ENCODE results near the gene PPEF1. TPM values are rescaled to one million over a fixed set of nuclear protein-coding genes. Genes with fewer than 3 reads are reported as not detected.

Gene PPEF1
- total RNA-seq, 1 donor from 2014 or later: 0.57 TPM

DNA sequence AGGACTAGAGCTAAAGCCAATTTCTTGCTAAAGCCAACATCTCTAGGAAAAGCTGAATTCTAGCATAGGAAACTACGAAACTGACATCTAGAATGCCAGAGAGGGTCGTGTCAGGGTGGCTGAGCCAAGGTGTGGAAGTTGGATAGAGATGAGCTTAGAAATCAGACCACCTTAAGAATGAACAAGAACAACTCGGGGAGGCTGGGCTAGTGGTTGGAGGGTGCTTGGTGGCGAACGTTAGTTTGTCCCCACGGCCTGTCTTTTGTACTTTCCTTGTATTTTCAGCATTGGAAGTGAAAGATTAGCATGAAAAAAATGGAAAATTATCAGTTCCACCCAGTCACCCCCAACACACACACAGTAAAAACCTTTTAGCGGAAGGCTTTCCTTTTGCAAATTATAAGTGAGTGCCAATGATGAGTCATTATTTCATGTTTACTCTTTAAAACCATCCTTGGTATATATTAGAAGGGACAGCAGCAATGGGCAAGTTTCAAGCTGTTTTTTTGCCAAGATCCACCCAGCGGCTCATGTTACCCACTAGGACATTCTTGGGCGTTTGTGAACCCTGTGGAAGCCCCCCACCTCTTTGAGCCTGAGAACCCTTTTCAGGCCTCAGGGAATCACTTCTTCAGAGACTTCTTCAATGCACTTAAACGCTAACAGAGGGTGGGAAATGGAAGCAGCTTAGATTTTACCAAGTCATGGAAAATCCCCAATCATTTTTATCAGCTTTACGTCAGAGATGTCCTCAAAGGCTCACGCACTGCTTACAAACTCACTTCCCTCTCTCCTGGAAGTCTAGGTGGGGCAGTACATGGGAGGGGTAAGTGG is 4.9 kb upstream of the PPEF1 start:
- Mint-ChIP-seq H3K4me1 (ENCODE audit: low read depth) (peaks cover 27% of the 10 kb centered on the region), H3K9me3 (ENCODE audit: low read depth) (peaks cover 3% of the 10 kb centered on the region), H3K27ac (ENCODE audit: unreplicated experiment) (peak overlapping the region; percentile 85), H3K36me3 (ENCODE audit: low read depth) (no peaks in the 10 kb centered on the region), H3K27me3 (ENCODE audit: low read depth) (no peaks in the 10 kb centered on the region), H3K4me3 (ENCODE audit: unreplicated experiment) (peak overlapping the region; percentile 37)
- no peak for DNase-seq (ENCODE audit: low spot score)
- TF ChIP-seq, protein P1, sequence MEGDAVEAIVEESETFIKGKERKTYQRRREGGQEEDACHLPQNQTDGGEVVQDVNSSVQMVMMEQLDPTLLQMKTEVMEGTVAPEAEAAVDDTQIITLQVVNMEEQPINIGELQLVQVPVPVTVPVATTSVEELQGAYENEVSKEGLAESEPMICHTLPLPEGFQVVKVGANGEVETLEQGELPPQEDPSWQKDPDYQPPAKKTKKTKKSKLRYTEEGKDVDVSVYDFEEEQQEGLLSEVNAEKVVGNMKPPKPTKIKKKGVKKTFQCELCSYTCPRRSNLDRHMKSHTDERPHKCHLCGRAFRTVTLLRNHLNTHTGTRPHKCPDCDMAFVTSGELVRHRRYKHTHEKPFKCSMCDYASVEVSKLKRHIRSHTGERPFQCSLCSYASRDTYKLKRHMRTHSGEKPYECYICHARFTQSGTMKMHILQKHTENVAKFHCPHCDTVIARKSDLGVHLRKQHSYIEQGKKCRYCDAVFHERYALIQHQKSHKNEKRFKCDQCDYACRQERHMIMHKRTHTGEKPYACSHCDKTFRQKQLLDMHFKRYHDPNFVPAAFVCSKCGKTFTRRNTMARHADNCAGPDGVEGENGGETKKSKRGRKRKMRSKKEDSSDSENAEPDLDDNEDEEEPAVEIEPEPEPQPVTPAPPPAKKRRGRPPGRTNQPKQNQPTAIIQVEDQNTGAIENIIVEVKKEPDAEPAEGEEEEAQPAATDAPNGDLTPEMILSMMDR (IDR thresholded peaks at IDR 0.05): no peak

DNA sequence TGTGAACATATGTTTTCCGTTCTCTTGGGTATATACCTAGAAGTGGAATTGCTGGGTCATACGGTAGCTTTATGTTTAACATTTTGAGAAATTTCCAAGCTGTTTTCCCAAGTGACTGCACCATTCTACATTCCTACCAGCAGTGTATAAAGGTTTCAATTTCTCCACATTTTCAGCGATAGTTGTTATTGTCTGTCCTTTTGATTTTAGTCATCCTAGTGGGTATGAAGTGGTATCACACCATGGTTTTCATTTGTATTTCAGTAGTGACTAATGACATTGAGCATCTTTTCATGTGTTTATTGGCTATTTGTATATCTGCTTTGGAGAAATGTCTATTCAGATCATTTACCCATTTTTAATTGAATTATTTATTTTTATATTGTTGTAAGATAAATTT is 2.4 kb downstream of the PPEF1 start:
- H3K4me3 Mint-ChIP-seq (ENCODE audit: unreplicated experiment): no peak overlapping the region
- DNase-seq (ENCODE audit: low spot score): no peak
- no peaks in the 10 kb centered on the region for H3K27me3 Mint-ChIP-seq (ENCODE audit: low read depth)
- H3K36me3 Mint-ChIP-seq (ENCODE audit: low read depth): no peaks in the 10 kb centered on the region
- TF ChIP-seq, protein P1 (IDR thresholded peaks at IDR 0.05): peak; percentile 40
- H3K9me3 Mint-ChIP-seq (ENCODE audit: low read depth): peaks cover 19% of the 10 kb centered on the region
- no peak overlapping the region for H3K27ac Mint-ChIP-seq (ENCODE audit: unreplicated experiment)
- peaks cover 10% of the 10 kb centered on the region for H3K4me1 Mint-ChIP-seq (ENCODE audit: low read depth)

DNA sequence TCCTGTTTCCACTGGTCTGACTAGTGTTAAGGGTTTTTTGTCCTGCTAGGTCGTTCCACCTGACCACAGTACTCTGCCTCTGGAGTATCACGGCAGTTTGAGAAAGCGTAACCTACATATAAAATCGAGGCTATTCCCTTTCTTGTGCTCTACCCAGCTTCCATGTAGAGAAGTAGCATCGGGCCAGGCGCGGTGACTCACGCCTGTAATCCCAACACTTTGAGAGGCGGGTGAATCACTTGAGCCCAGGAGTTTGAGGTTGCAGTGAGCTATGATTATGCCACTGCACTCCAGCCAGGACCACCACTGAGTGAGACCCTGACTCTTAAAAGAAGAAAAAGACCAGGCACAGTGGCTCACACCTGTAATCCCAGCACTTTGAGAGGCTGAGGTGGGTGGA is 7.5 kb downstream of the PPEF1 start:
- TF ChIP-seq, protein P1 (IDR thresholded peaks at IDR 0.05): no peak
- Mint-ChIP-seq H3K4me1 (ENCODE audit: low read depth) (no peaks in the 10 kb centered on the region), H3K36me3 (ENCODE audit: low read depth) (no peaks in the 10 kb centered on the region), H3K4me3 (ENCODE audit: unreplicated experiment) (no peak overlapping the region), H3K27me3 (ENCODE audit: low read depth) (no peaks in the 10 kb centered on the region), H3K27ac (ENCODE audit: unreplicated experiment) (no peak overlapping the region), H3K9me3 (ENCODE audit: low read depth) (peaks cover 24% of the 10 kb centered on the region)
- DNase-seq (ENCODE audit: low spot score): no peak

DNA sequence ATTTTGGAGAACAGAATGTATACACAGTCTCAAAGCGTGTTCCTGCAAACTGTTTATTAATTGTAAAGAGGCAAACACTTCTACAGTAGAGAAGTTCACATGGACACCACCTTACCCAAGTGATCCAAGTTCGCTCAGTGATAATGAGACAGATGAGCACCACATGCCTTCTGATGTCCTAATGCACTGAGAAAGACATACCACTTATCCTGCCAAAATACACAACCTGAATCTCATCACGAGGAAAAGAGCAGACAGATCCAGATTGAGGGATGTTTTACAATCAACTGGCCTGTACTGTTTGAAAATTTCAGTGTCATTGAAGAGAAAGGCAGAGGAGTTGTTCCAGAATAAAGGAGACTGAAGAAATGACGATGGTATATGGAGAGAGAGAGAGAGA is 12.4 kb downstream of the PPEF1 start:
- H3K27me3 Mint-ChIP-seq (ENCODE audit: low read depth): no peaks in the 10 kb centered on the region
- H3K4me1 Mint-ChIP-seq (ENCODE audit: low read depth): peaks cover 5% of the 10 kb centered on the region
- no peak overlapping the region for H3K4me3 Mint-ChIP-seq (ENCODE audit: unreplicated experiment)
- TF ChIP-seq, protein P1 (IDR thresholded peaks at IDR 0.05): no peak
- no peak overlapping the region for H3K27ac Mint-ChIP-seq (ENCODE audit: unreplicated experiment)
- no peaks in the 10 kb centered on the region for H3K36me3 Mint-ChIP-seq (ENCODE audit: low read depth)
- DNase-seq (ENCODE audit: low spot score): no peak
- H3K9me3 Mint-ChIP-seq (ENCODE audit: low read depth): peaks cover 15% of the 10 kb centered on the region

DNA sequence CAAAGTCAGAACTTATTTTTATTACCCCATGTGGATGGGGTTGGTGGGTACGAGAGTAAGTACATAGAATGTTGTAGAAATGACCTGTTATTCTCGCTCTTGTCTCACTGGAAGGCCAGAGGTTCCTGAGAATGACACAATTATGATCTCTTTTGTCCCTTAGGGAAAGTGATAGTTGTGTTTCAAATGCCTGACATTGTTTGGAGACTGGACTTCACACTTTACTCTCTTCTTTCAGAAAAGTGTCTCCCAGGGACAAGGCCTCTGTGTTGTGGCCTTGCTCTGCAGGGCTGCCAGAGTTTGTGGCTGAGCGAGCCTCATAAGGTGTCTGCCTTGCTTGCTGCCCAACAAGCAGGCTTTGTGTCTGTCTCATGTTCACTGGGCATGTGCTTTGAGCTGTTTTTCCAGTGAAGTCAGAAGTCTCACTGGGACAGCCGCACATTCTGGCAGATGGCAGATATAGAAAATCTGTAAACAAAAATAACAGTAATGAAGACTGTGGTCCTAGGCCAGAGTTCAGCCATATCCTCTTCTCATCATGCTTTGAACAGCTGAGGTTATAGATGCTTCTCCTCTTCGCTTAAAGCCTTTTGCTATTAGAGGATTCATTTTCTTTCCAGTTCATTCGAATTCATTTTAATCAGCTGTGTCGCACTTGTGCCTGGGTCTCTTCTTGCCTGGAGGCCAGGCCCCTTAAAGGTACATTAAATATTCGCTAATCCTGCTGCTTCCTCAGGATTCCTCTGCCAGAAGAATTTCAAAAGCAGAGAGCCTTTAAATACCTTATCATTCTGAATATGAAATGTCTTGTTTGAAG is 14.4 kb downstream of the PPEF1 start:
- H3K9me3 Mint-ChIP-seq (ENCODE audit: low read depth): peaks cover 12% of the 10 kb centered on the region
- peaks cover 5% of the 10 kb centered on the region for H3K4me1 Mint-ChIP-seq (ENCODE audit: low read depth)
- H3K36me3 Mint-ChIP-seq (ENCODE audit: low read depth): no peaks in the 10 kb centered on the region
- H3K4me3 Mint-ChIP-seq (ENCODE audit: unreplicated experiment): no peak overlapping the region
- TF ChIP-seq, protein P1 (IDR thresholded peaks at IDR 0.05): no peak
- H3K27me3 Mint-ChIP-seq (ENCODE audit: low read depth): no peaks in the 10 kb centered on the region
- no peak for DNase-seq (ENCODE audit: low spot score)
- no peak overlapping the region for H3K27ac Mint-ChIP-seq (ENCODE audit: unreplicated experiment)
